Endothelial cell (in vitro differentiated cells): Measurements from ENCODE around the gene CBLN4. TPM values are rescaled to one million over a fixed set of nuclear protein-coding genes. Genes with fewer than 3 reads are reported as not detected.

Experiments used
- DNase-seq: peaks from one replicate; pipeline ENCODE4 v3.0.0; 2021; ENCODE audit warnings: low spot score
- H3K27ac Mint-ChIP-seq: one replicate; pipeline ENCODE4 v1.8.0; 2021; ENCODE audit warnings: mixed read lengths, inconsistent platforms; ENCODE audit not compliant: unreplicated experiment
- H3K27me3 Mint-ChIP-seq: one replicate; pipeline ENCODE4 v1.8.0; 2021; ENCODE audit warnings: mild to moderate bottlenecking, moderate library complexity, mixed read lengths, inconsistent platforms; ENCODE audit not compliant: unreplicated experiment
- H3K36me3 Mint-ChIP-seq: one replicate; pipeline ENCODE4 v1.8.0; 2021; ENCODE audit warnings: mild to moderate bottlenecking, low read depth, mixed read lengths, inconsistent platforms; ENCODE audit not compliant: unreplicated experiment
- H3K4me1 Mint-ChIP-seq: one replicate; pipeline ENCODE4 v1.8.0; 2021; ENCODE audit warnings: mild to moderate bottlenecking, mixed read lengths, inconsistent platforms; ENCODE audit not compliant: unreplicated experiment
- H3K4me3 Mint-ChIP-seq: one replicate; pipeline ENCODE4 v1.8.0; 2021; ENCODE audit warnings: mild to moderate bottlenecking, mixed read lengths, inconsistent platforms; ENCODE audit not compliant: unreplicated experiment
- H3K9me3 Mint-ChIP-seq: one replicate; pipeline ENCODE4 v1.8.0; 2021; ENCODE audit warnings: mixed read lengths, inconsistent platforms; ENCODE audit not compliant: unreplicated experiment
- total RNA-seq: library from RNA; stranded (reverse); fragmentation: NEBNext Ultra II Directional; extraction: Animal tissue kit (Norgen Biotek cat#: 25700); gene quantifications from one replicate; pipeline ENCODE4 v1.2.1, GENCODE V29; 2021; ENCODE audit not compliant: unreplicated experiment
- TF ChIP-seq, protein P1 (sequence below): fragments of 200-600 bp; sonication (generic); IDR thresholded peaks from one replicate; pipeline ENCODE4 v1.5.0; 2021; ENCODE audit warnings: antibody characterized with exemption; ENCODE audit not compliant: unreplicated experiment

CBLN4 gene
- total RNA-seq, 1 donor from 2014 or later: not detected

DNA sequence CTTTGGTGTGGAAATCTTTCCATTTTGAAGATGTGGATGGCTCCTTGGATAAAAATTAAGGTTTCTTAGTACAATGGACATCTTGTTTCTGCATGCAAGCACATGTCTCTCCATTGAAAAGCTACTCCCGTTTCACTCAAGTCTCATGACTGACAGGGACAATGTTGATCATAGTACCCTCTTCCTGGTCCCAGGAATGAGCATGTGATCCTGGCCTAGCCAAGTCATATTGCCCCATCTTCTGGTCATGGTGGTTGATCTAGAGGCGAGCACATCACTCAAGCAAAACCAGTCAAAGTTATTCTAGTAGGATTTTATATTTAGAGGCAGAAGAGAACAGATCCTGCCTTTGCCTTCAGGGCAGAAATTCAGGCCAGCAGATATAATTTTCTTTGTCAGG is 12.2 kb upstream of the CBLN4 start:
- Mint-ChIP-seq H3K4me3 (no peak overlapping the region), H3K36me3 (peaks cover 10% of the 10 kb centered on the region), H3K27ac (no peak overlapping the region), H3K27me3 (peaks cover 5% of the 10 kb centered on the region), H3K4me1 (no peaks in the 10 kb centered on the region), H3K9me3 (peaks cover 40% of the 10 kb centered on the region)
- TF ChIP-seq, protein P1, sequence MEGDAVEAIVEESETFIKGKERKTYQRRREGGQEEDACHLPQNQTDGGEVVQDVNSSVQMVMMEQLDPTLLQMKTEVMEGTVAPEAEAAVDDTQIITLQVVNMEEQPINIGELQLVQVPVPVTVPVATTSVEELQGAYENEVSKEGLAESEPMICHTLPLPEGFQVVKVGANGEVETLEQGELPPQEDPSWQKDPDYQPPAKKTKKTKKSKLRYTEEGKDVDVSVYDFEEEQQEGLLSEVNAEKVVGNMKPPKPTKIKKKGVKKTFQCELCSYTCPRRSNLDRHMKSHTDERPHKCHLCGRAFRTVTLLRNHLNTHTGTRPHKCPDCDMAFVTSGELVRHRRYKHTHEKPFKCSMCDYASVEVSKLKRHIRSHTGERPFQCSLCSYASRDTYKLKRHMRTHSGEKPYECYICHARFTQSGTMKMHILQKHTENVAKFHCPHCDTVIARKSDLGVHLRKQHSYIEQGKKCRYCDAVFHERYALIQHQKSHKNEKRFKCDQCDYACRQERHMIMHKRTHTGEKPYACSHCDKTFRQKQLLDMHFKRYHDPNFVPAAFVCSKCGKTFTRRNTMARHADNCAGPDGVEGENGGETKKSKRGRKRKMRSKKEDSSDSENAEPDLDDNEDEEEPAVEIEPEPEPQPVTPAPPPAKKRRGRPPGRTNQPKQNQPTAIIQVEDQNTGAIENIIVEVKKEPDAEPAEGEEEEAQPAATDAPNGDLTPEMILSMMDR: no peak
- no peak for DNase-seq

DNA sequence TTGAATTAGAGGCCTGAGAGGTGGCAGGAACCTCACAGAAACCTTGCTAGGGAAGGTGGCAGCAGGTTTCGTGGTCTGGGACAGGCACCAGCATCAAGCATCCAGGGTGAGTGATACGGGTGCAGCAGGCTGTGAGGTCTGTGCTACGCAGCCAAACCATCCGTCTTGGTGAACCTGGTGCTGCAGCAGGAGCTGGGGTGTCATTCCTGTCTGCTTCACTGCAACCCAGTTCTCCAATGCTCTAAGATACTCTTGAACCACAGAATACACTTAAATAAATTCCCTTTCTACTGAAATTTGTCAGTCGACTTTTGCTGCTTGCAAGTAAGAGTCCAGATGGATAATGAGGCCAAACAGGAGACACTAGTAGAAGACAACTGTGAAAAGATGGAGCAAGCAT is 9.7 kb upstream of the CBLN4 start:
- Mint-ChIP-seq H3K36me3 (peaks cover 12% of the 10 kb centered on the region), H3K27me3 (peaks cover 3% of the 10 kb centered on the region), H3K4me1 (no peaks in the 10 kb centered on the region), H3K27ac (no peak overlapping the region), H3K9me3 (peaks cover 33% of the 10 kb centered on the region), H3K4me3 (no peak overlapping the region)
- DNase-seq: no peak
- TF ChIP-seq, protein P1: no peak

DNA sequence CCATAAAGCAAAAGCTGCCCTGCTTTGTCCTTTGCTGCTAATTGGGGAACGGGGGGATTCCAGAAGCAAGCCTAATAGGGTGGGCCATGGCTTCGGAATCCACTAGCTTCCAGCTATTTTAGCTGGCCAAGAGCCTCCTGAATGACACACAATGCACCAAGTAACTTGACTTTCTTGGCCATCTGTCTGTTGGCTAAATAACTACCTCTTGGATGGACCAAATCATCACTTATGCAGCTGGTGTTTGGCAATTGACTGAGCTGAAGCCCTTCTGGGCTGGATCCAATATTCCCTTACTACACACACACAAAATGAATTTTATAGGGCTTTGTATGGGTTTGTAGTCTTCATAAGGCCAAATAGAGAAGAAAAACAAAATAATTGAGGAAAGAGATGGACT is 8.8 kb upstream of the CBLN4 start:
- no peak for DNase-seq
- Mint-ChIP-seq H3K27ac (no peak overlapping the region), H3K4me3 (no peak overlapping the region), H3K9me3 (peaks cover 24% of the 10 kb centered on the region), H3K27me3 (peaks cover 3% of the 10 kb centered on the region), H3K36me3 (peaks cover 7% of the 10 kb centered on the region), H3K4me1 (no peaks in the 10 kb centered on the region)
- TF ChIP-seq, protein P1: no peak

DNA sequence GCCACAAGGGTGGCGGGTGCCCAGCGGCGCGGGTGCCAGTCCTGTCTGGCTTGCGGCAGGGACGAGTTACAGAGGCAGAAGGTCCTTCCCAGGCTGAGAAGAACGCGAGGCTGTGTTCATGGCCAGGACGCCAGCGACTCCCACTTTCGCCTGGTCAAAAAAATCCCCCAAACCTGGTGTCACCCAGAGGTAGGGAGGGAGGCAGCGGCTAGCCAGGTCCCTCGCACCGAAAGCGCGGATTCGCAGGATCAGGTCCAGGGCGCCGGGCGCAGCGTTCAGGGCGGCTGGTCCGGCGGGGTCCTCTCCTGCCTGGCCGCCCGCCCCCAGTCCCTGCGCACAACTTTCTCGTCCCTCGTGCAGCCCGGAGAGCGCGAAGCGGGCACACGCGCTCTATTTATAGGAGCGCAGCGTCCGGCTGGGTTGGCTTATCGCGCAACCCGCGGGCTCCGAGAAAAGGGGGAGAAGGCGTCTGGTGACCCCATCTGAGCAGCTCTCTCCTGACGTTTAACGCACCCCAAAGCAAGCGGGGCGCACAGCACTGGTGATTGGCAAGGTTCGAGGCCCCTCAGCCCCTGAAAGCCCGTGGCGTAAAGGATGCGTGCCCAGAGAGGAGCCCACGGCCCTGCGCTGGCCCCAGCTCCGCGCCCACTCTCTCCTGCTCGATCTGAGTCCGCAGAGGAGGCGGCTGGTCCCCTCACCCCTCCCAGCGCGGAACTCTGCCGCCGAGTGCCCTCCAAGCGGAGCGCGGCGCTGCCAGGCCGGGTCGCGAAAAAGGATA is 519 bp downstream of the CBLN4 start:
- Mint-ChIP-seq H3K27me3 (peaks cover 3% of the 10 kb centered on the region), H3K36me3 (peaks cover 15% of the 10 kb centered on the region), H3K27ac (no peak overlapping the region), H3K4me3 (no peak overlapping the region), H3K4me1 (no peaks in the 10 kb centered on the region), H3K9me3 (peaks cover 43% of the 10 kb centered on the region)
- no peak for DNase-seq
- TF ChIP-seq, protein P1: no peak

DNA sequence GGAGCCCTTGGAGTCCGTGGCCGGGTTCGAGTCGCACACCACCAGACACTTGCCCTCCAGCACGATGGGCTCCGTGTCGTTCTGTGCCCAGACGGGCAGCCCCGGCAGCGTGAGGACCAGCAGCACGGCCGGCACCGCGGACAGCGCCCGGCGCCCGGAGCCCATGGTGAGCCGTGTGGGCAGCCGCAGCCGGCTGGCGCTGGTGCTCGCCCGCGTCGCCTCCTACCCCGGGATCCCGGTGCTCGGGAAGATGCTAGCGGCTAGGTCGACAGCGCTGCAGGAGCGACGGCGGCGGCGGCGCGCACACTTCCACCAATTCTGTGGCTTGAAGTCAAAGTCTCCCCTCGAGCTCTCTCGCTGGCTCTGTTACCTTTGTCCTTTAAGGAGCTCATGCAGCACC is 1.3 kb downstream of the CBLN4 start:
- no peak overlapping the region for H3K4me3 Mint-ChIP-seq
- H3K36me3 Mint-ChIP-seq: peaks cover 15% of the 10 kb centered on the region
- no peak overlapping the region for H3K27ac Mint-ChIP-seq
- TF ChIP-seq, protein P1: no peak
- H3K9me3 Mint-ChIP-seq: peaks cover 43% of the 10 kb centered on the region
- H3K4me1 Mint-ChIP-seq: no peaks in the 10 kb centered on the region
- DNase-seq: no peak
- H3K27me3 Mint-ChIP-seq: peaks cover 3% of the 10 kb centered on the region
